OCI-LY1 (cell line): ENCODE results near the gene MBD5.

Experiments used
- H2AFZ ChIP-seq: fragments of 200-600 bp; sonication (generic), shearing (Covaris generic); 2 replicates; pipeline ENCODE4 v1.6.0; 2014; ENCODE audit warnings: antibody characterized with exemption, mild to moderate bottlenecking, low read length
- H3F3A ChIP-seq: fragments of 200-600 bp; sonication (generic), shearing (Covaris generic); 2 replicates; pipeline ENCODE4 v1.6.0; 2014; ENCODE audit warnings: mild to moderate bottlenecking, antibody characterized with exemption, low read length, moderate library complexity; ENCODE audit not compliant: insufficient read depth
- H3K27ac ChIP-seq: fragments of 200-600 bp; sonication (generic); 2 replicates; pipeline ENCODE4 v1.5.1; 2014; ENCODE audit warnings: low read length, mixed run types, mild to moderate bottlenecking, low read depth; ENCODE audit not compliant: poor library complexity, severe bottlenecking
- H3K27me3 ChIP-seq: fragments of 200-600 bp; sonication (generic); 2 replicates; pipeline ENCODE4 v1.6.0; 2014; ENCODE audit warnings: antibody characterized with exemption, mild to moderate bottlenecking, low read length, moderate library complexity; ENCODE audit not compliant: insufficient read depth
- H3K36me3 ChIP-seq: fragments of 200-600 bp; sonication (generic); 2 replicates; pipeline ENCODE4 v1.6.1; 2014; ENCODE audit warnings: mild to moderate bottlenecking, antibody characterized with exemption, low read length, moderate library complexity, mixed read lengths; ENCODE audit not compliant: insufficient read depth
- H3K4me1 ChIP-seq: fragments of 200-600 bp; sonication (generic); 2 replicates; pipeline ENCODE4 v1.5.1; 2014; ENCODE audit warnings: mild to moderate bottlenecking, low read length, moderate library complexity; ENCODE audit not compliant: insufficient read depth, severe bottlenecking
- H3K4me2 ChIP-seq: fragments of 200-600 bp; sonication (generic), shearing (Covaris generic); 2 replicates; pipeline ENCODE4 v1.6.1; 2014; ENCODE audit warnings: low read length
- H3K4me3 ChIP-seq: fragments of 200-600 bp; sonication (generic); 2 replicates; pipeline ENCODE4 v1.5.1; 2014; ENCODE audit warnings: low read length, low read depth, mild to moderate bottlenecking, mixed read lengths; ENCODE audit not compliant: poor library complexity, severe bottlenecking
- H3K79me2 ChIP-seq: fragments of 200-600 bp; shearing (Covaris generic); 2 replicates; pipeline ENCODE4 v1.6.1; 2016; ENCODE audit warnings: mixed run types, low read length, mixed read lengths; ENCODE audit not compliant: insufficient read depth
- H3K9ac ChIP-seq: fragments of 200-600 bp; sonication (generic), shearing (Covaris generic); 2 replicates; pipeline ENCODE4 v1.6.1; 2014; ENCODE audit warnings: mild to moderate bottlenecking, low read length, mixed read lengths
- H3K9me2 ChIP-seq: fragments of 200-600 bp; sonication (generic), shearing (Covaris generic); 2 replicates; pipeline ENCODE4 v1.6.1; 2014; ENCODE audit warnings: low read depth, mild to moderate bottlenecking, low read length, mixed read lengths
- H3K9me3 ChIP-seq: fragments of 200-600 bp; shearing (Covaris generic); 2 replicates; pipeline ENCODE4 v1.6.1; 2014; ENCODE audit warnings: low read length, mixed read lengths
- H4K20me1 ChIP-seq: fragments of 200-600 bp; sonication (generic), shearing (Covaris generic); 2 replicates; pipeline ENCODE4 v1.6.0; 2016; ENCODE audit warnings: mild to moderate bottlenecking, low read length; ENCODE audit not compliant: insufficient read depth
- EZH2 ChIP-seq: fragments of 200-600 bp; sonication (generic), shearing (Covaris generic); IDR thresholded peaks from 2 replicates; pipeline ENCODE4 v1.8.0; 2017; ENCODE audit warnings: borderline replicate concordance, mixed run types, mild to moderate bottlenecking, antibody characterized with exemption, low read length, moderate library complexity, mixed read lengths
- TF ChIP-seq, protein P1 (sequence below): fragments of 200-600 bp; sonication (generic), shearing (Covaris generic); IDR thresholded peaks from 2 replicates; pipeline ENCODE4 v1.5.1; 2017; ENCODE audit warnings: mild to moderate bottlenecking, antibody characterized with exemption, low read length, moderate library complexity, mixed read lengths

MBD5 gene

DNA sequence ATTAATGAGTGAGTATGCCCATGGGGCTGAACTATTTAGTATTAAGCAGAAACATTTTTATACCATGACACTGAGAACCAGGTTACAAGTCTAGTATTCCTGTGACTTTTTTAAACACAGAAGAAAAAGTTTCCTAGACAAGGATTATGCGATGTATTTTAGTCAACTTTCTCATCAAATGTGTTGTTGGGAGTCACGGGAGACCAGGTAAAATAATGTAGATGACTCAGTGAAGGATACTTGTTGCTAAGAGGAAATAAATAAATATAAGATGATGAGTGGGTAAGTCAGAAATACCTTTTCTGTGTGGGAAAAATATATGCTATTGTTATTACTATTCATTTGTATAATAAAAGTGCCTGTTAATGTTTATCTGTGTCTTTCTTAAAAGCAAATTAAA, 23.4 kb downstream of the MBD5 start:
- no peak for TF ChIP-seq EZH2
- TF ChIP-seq, protein P1, sequence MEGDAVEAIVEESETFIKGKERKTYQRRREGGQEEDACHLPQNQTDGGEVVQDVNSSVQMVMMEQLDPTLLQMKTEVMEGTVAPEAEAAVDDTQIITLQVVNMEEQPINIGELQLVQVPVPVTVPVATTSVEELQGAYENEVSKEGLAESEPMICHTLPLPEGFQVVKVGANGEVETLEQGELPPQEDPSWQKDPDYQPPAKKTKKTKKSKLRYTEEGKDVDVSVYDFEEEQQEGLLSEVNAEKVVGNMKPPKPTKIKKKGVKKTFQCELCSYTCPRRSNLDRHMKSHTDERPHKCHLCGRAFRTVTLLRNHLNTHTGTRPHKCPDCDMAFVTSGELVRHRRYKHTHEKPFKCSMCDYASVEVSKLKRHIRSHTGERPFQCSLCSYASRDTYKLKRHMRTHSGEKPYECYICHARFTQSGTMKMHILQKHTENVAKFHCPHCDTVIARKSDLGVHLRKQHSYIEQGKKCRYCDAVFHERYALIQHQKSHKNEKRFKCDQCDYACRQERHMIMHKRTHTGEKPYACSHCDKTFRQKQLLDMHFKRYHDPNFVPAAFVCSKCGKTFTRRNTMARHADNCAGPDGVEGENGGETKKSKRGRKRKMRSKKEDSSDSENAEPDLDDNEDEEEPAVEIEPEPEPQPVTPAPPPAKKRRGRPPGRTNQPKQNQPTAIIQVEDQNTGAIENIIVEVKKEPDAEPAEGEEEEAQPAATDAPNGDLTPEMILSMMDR: no peak
- H3K4me1 ChIP-seq: peaks cover 10% of the 10 kb centered on the region
- H3K9me3 ChIP-seq: no peaks in the 10 kb centered on the region

DNA sequence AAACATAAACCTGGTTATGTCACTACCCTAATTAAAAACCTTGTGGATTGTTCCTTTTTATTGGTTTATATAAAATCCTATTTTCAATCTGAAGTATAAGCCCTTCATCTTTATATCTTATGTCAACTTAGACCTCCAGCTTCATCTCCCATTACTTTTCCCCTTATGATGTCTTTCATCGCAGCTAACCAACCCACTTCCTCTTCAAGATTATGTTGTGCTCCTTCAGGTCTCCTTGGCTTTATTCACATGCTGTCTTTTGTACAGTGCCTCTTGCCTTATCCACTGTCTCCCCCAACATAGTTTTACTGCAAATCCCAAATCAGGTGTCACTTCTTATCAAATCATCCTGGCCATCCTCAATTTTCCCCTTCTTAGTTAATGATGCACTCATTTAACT, 25.9 kb downstream of the MBD5 start:
- no peaks in the 10 kb centered on the region for H3K27me3 ChIP-seq
- H3K4me2 ChIP-seq: no peak overlapping the region
- H3K4me1 ChIP-seq: peaks cover 10% of the 10 kb centered on the region
- H3K79me2 ChIP-seq: no peaks in the 10 kb centered on the region
- no peak overlapping the region for H2AFZ ChIP-seq
- no peaks in the 10 kb centered on the region for H3F3A ChIP-seq
- no peak overlapping the region for H3K4me3 ChIP-seq
- no peak overlapping the region for H3K27ac ChIP-seq
- TF ChIP-seq EZH2: no peak
- TF ChIP-seq, protein P1: no peak
- H3K9me3 ChIP-seq: no peaks in the 10 kb centered on the region
- no peaks in the 10 kb centered on the region for H3K9me2 ChIP-seq
- H4K20me1 ChIP-seq: no peaks in the 10 kb centered on the region
- no peaks in the 10 kb centered on the region for H3K36me3 ChIP-seq
- no peak overlapping the region for H3K9ac ChIP-seq

More for the DNA sequence above, 23.4 kb downstream of the MBD5 start:
- Histone ChIP-seq H3K79me2 (no peaks in the 10 kb centered on the region), H3K36me3 (no peaks in the 10 kb centered on the region), H3K27me3 (no peaks in the 10 kb centered on the region), H3K9me2 (no peaks in the 10 kb centered on the region), H2AFZ (no peak overlapping the region), H3K4me2 (no peak overlapping the region), H3K4me3 (no peak overlapping the region), H3K27ac (no peak overlapping the region), H3K9ac (no peak overlapping the region), H4K20me1 (no peaks in the 10 kb centered on the region), H3F3A (no peaks in the 10 kb centered on the region)

DNA sequence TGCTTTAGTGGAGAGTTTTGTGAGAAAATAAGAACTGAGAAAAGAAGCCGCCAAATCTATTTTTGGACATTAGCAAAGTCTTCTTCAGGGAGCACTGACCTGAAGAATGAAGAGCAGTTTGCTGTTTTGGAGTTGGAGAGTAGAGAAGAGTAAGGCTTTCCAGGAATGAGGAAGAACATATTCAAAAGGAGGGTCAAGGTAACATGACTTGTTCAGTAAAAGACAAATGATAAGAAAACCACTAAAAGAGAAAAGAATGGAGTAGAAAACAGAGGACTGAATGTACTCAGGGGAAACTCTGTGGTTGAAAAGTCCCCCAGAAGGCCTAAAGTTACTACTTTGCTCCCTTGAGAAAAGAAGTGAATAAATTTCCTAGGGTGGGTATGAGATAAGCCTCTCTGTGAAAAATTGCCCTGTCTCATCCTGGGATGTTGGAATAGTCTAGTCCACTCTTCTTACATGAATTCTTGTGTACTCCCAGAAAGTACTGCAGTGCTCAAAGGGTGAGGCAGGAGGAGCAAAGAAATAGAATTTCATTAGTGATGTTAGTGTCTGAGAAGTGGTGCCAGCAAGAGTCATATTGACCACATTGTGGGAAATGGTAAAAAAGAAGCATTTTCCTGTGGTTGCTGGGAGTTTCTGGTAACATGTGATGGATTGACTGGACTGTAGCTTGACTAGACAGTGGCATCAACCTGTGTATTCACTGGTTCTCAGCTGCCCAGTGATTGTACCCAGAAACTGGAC, 27.8 kb downstream of the MBD5 start:
- TF ChIP-seq, protein P1: no peak
- TF ChIP-seq EZH2: no peak
- Histone ChIP-seq H3K9ac (no peak overlapping the region), H3F3A (no peaks in the 10 kb centered on the region), H2AFZ (no peak overlapping the region), H4K20me1 (no peaks in the 10 kb centered on the region), H3K79me2 (peaks cover 3% of the 10 kb centered on the region; the same call in 1 of the 2 replicates), H3K9me2 (no peaks in the 10 kb centered on the region), H3K27ac (no peak overlapping the region), H3K27me3 (no peaks in the 10 kb centered on the region), H3K4me2 (no peak overlapping the region), H3K4me3 (no peak overlapping the region), H3K9me3 (no peaks in the 10 kb centered on the region), H3K4me1 (peaks cover 10% of the 10 kb centered on the region), H3K36me3 (no peaks in the 10 kb centered on the region; the same call in 1 of the 2 replicates)
